Prostate gland (tissue), 2 donors: ENCODE data around the gene ZCCHC17. TPM values are rescaled to one million over a fixed set of nuclear protein-coding genes. Genes with fewer than 3 reads are reported as not detected.

Experiments
- DNase-seq: peaks from one replicate; pipeline ENCODE4 v3.0.0-alpha.2; 2019; ENCODE audit warnings: low spot score
- H3K27ac ChIP-seq, 2 donors: fragments of 200-600 bp; sonication (generic); 2 replicates each; pipeline ENCODE4 v1.5.1; 2017 to 2019
- H3K27me3 ChIP-seq: fragments of 200-600 bp; sonication (generic); replicated peaks from 2 replicates; pipeline ENCODE4 v1.5.1; 2019; ENCODE audit not compliant: insufficient read depth
- H3K36me3 ChIP-seq, 2 donors: fragments of 200-600 bp; sonication (generic); 1 replicate in 1 of 2; 2 replicates in 1 of 2; pipeline versions ENCODE4 v1.5.1 to v1.8.1; 2017 to 2019
- H3K4me1 ChIP-seq: fragments of 200-600 bp; sonication (generic); replicated peaks from 2 replicates; pipeline ENCODE4 v1.5.1; 2019
- H3K4me3 ChIP-seq, 2 donors: fragments of 200-600 bp; sonication (generic); 2 replicates each; pipeline ENCODE4 v1.5.1; 2017 to 2019
- H3K9me3 ChIP-seq: fragments of 200-600 bp; sonication (generic); 2 replicates; pipeline ENCODE4 v1.5.1; 2017
- CTCF ChIP-seq, 4 experiments: fragments of 200-600 bp in 2 of 4; fragments of 450-650 bp in 2 of 4; sonication (generic) in 2 of 4; IDR thresholded peaks; 1 replicate in 3 of 4; 2 replicates in 1 of 4; pipeline ENCODE4 v1.5.1; 2016 to 2019; ENCODE audit warnings: antibody characterized with exemption in 4 of 4, mild to moderate bottlenecking in 2 of 4, moderate library complexity in 2 of 4
- POLR2A ChIP-seq: fragments of 450-650 bp; IDR thresholded peaks from one replicate; pipeline ENCODE4 v1.6.1; 2016; ENCODE audit warnings: antibody characterized with exemption, mild to moderate bottlenecking
- POLR2AphosphoS5 ChIP-seq: sonication (generic); formaldehyde crosslinking; IDR thresholded peaks from one replicate; pipeline ENCODE4 v1.6.1; 2017; ENCODE audit warnings: antibody characterized with exemption
- WGBS: methylation state at CpG from one replicate; pipeline ENCODE4 v1.1.5; 2018; 5-methylcytosine and 5-hydroxymethylcytosine counted together
- intact Hi-C: fragments of 100-400 bp; cut with DNase I; formaldehyde crosslinking; loops from one replicate; pipeline ENCODE4 v1.14.2; 2022
- total RNA-seq, 2 donors: library from RNA; depleted of rRNA; stranded (reverse); fragments of >200 nt; gene quantifications; one replicate each; pipeline ENCODE4 v1.1.0, GENCODE V29; 2016

Gene ZCCHC17
- total RNA-seq, 2 donors from 2014 or later: 31.5 to 39.0 TPM

DNA sequence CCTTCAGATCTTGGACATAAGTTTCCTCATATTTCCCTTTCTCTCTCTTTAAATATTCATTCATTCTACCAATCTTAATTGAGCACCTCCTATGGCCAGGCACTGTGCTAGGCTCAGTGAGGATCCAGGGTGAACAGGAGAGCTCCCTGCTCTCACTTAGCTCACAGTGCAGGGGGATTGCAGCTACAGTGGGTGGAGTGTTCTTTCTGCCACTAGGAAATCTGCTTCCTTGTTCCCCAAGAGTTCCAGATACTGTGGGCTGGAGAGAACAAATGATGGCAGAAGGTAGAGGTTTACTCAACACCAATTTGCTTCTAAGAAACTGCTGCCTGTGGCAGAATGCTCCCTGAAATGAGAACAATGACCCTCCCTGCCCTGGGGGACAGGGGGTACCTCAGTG lies 81.2 kb downstream of the ZCCHC17 start:
- TF ChIP-seq CTCF (IDR thresholded peaks at IDR 0.05): no peak
- no peak for TF ChIP-seq POLR2AphosphoS5
- TF ChIP-seq POLR2A: no peak
- peaks cover 4% of the 10 kb centered on the region for H3K4me1 ChIP-seq
- H3K9me3 ChIP-seq: no peaks in the 10 kb centered on the region
- intact Hi-C loops: no loop called here
- H3K4me3 ChIP-seq: no peak overlapping the region
- no peak overlapping the region for H3K27ac ChIP-seq
- H3K36me3 ChIP-seq: no peaks in the 10 kb centered on the region
- DNase-seq: no peak
- no peaks in the 10 kb centered on the region for H3K27me3 ChIP-seq

DNA sequence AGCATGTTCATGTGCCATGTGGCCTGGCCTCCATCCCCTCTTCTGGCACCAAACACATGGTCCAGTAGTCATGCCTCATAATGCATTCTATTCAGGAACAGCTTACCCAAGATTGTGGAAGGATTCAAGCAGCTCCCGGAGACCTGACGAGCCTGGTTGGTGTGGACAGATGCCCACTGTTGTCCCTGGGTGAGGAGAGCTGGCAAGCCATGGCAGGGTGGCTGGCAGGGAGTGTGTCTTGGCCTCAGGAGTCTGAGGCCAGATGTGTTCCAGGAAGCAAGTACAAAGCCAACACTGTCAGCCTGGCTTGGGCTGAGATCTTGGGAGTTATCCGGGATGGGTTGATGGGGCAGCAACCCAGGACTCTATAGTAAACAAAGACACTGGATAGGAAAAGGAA lies 83.3 kb downstream of the ZCCHC17 start:
- Histone ChIP-seq H3K36me3 (no peaks in the 10 kb centered on the region), H3K4me3 (no peak overlapping the region), H3K27me3 (no peaks in the 10 kb centered on the region), H3K9me3 (no peaks in the 10 kb centered on the region), H3K27ac (no peak overlapping the region), H3K4me1 (no peaks in the 10 kb centered on the region)
- TF ChIP-seq POLR2AphosphoS5: no peak
- TF ChIP-seq POLR2A: no peak
- no peak for TF ChIP-seq CTCF (IDR thresholded peaks at IDR 0.05)
- peak; percentile 35 for DNase-seq
- 43% methylated on average over 3 of the region's 3 CpGs for WGBS
- intact Hi-C loops: no loop called here

- TF ChIP-seq POLR2AphosphoS5: no peak
- no peak for TF ChIP-seq CTCF (IDR thresholded peaks at IDR 0.05)
- no peak for TF ChIP-seq POLR2A
Measured at GRCh38 chr1:31381394-31382294, 84.8 kb downstream of the ZCCHC17 start.

DNA sequence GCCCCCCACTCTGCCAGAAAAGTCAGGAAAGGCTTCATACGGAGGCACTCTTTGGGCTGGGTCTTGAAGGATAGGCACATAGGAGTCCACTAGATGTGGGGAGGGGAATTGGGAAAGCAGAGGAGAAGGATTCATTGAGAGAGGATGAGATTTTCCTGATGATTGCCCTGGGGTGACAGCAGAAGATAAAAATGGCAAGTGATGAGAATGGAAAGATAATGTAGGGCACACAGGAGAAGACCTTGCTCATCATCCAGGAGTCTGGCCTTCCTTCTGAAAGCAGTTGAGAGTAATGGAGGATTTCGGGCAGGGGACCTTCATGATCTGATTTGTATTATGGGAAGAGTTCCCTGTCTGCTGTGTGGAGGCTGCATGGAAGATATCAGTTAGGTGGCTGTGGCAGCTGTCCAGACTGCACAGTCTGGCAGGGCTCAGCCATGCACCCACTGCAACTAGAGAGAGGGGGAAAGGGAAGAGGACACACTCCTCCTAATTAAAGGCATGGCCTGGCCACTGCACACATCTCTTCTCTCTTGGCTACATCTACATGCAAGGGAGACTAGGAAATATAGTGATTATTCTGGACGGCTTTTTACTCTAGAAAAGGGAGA lies 85.7 kb downstream of the ZCCHC17 start:
- no peak for DNase-seq
- no peak for TF ChIP-seq POLR2A
- no peak for TF ChIP-seq CTCF (IDR thresholded peaks at IDR 0.05)
- no peak for TF ChIP-seq POLR2AphosphoS5

More at GRCh38 chr1:31381394-31382294, 84.8 kb downstream of the ZCCHC17 start:
- Histone ChIP-seq H3K36me3 (no peaks in the 10 kb centered on the region), H3K4me1 (no peaks in the 10 kb centered on the region), H3K27ac (no peak overlapping the region), H3K4me3 (no peak overlapping the region), H3K9me3 (no peaks in the 10 kb centered on the region), H3K27me3 (no peaks in the 10 kb centered on the region)
- intact Hi-C loops: no loop called here
- WGBS: 79% methylated on average over 6 of the region's 6 CpGs
- DNase-seq: no peak

More for the DNA sequence above, 85.7 kb downstream of the ZCCHC17 start:
- Histone ChIP-seq H3K9me3 (no peaks in the 10 kb centered on the region), H3K4me1 (no peaks in the 10 kb centered on the region), H3K36me3 (no peaks in the 10 kb centered on the region), H3K27ac (no peak overlapping the region), H3K4me3 (no peak overlapping the region), H3K27me3 (no peaks in the 10 kb centered on the region)
- intact Hi-C loops: no loop called here
- 88% methylated on average over 3 of the region's 3 CpGs for WGBS
